ENCODE results near the gene FADD.

The FADD gene

GRCh38 chr11:70243912-70244652, 41.0 kb downstream of the FADD start:
- H3K4me3 ChIP-seq (ENCODE audit: low read length), result no peak overlapping the region
- no peak for TF ChIP-seq CTCF (IDR thresholded peaks at IDR 0.05; ENCODE audit: insufficient read depth, low read depth, low read length, missing control alignments)
- DNase-seq (ENCODE audit: low read depth), result peak; percentile 48

GRCh38 chr11:70244698-70245097, 41.6 kb downstream of the FADD start:
- no peak for TF ChIP-seq CTCF (IDR thresholded peaks at IDR 0.05; ENCODE audit: insufficient read depth, low read depth, low read length, missing control alignments)
- H3K4me3 ChIP-seq (ENCODE audit: low read length), result no peak overlapping the region
- DNase-seq (ENCODE audit: low read depth), result no peak

GRCh38 chr11:70246196-70246595, 43.1 kb downstream of the FADD start:
- DNase-seq (ENCODE audit: low read depth), result no peak
- no peak for TF ChIP-seq CTCF (IDR thresholded peaks at IDR 0.05; ENCODE audit: insufficient read depth, low read depth, low read length, missing control alignments)
- no peak overlapping the region for H3K4me3 ChIP-seq (ENCODE audit: low read length)

GRCh38 chr11:70247042-70247709, 44.1 kb downstream of the FADD start:
- DNase-seq (ENCODE audit: low read depth), result no peak
- TF ChIP-seq CTCF (IDR thresholded peaks at IDR 0.05; ENCODE audit: insufficient read depth, low read depth, low read length, missing control alignments), result no peak
- no peak overlapping the region for H3K4me3 ChIP-seq (ENCODE audit: low read length)

GRCh38 chr11:70247710-70248072, 44.6 kb downstream of the FADD start:
- TF ChIP-seq CTCF (IDR thresholded peaks at IDR 0.05; ENCODE audit: insufficient read depth, low read depth, low read length, missing control alignments), result no peak

GRCh38 chr11:70250876-70251658, 48.0 kb downstream of the FADD start:
- no peak for TF ChIP-seq CTCF (IDR thresholded peaks at IDR 0.05; ENCODE audit: insufficient read depth, low read depth, low read length, missing control alignments)
- H3K4me3 ChIP-seq (ENCODE audit: low read length), result no peak overlapping the region
- DNase-seq (ENCODE audit: low read depth), result no peak

More at GRCh38 chr11:70247710-70248072, 44.6 kb downstream of the FADD start:
- no peak for DNase-seq (ENCODE audit: low read depth)
- H3K4me3 ChIP-seq (ENCODE audit: low read length), result no peak overlapping the region
